ENCODE data around the gene BCL2L15. TPM values are rescaled to one million over a fixed set of nuclear protein-coding genes. Genes with fewer than 3 reads are reported as not detected.

Gene BCL2L15
- total RNA-seq: under 1 TPM in 3 of 4 donors, not detected in 1; 0.15 to 0.93 (median 0.27) TPM

DNA sequence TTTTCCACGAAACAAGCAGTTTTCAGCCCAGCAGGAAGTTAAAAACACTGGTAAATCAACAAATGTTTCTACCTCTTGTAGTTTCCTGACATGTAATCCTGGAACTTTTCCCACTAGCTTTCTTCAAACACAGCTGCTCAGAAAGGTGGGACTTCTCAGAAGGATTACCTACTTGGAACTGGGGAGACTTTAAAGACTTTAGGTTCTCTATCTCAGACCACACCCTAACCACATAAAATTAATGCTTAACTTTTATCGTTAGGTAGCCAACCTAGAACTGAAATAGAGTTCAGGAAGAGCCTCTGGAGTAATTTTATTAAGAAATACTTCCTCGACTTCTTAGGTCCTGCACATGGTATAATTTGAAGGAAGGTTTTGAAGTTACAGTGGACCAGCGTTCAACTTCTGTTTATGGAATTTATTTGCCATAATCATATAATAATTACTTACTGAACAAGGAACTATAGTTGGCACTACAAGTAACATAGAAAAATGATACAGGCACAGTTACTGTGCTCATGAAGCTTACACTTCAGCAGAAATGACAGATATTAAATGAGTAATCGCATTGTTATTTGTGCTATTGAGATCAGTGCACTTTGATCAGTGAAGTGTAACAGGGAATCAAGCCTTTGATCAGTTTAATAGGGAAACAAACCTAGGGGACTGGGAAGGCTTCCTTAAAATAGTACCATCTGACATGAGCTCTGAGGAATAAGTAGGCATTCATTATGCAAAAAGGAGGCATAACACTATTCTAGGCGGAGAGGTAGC is at the start of gene BCL2L15:
TSS of gene BCL2L15 (minus strand) at position 180 of the 774 bp plus-strand sequence. CDS start 206 bp downstream, outside the sequence.
- Histone ChIP-seq H3K36me3 (no peaks in the 10 kb centered on the region), H3K4me3 (no peak within 1 kb of the TSS), H3K27ac (no peak within 1 kb of the TSS), H3K4me1 (no peaks in the 10 kb centered on the region), H3K27me3 (no peaks in the 10 kb centered on the region), H3K9me3 (no peaks in the 10 kb centered on the region)
- WGBS, 2 donors (ENCODE audit: low coverage in 1 of 2): 72 to 76% methylated on average over 6 of the region's 6 CpGs
- no peak for ATAC-seq
- TF ChIP-seq POLR2A (IDR thresholded peaks at IDR 0.05) (no peak), EP300 (IDR thresholded peaks at IDR 0.05) (no peak), POLR2AphosphoS5 (IDR thresholded peaks at IDR 0.05) (no peak)
- TF ChIP-seq, protein P1, sequence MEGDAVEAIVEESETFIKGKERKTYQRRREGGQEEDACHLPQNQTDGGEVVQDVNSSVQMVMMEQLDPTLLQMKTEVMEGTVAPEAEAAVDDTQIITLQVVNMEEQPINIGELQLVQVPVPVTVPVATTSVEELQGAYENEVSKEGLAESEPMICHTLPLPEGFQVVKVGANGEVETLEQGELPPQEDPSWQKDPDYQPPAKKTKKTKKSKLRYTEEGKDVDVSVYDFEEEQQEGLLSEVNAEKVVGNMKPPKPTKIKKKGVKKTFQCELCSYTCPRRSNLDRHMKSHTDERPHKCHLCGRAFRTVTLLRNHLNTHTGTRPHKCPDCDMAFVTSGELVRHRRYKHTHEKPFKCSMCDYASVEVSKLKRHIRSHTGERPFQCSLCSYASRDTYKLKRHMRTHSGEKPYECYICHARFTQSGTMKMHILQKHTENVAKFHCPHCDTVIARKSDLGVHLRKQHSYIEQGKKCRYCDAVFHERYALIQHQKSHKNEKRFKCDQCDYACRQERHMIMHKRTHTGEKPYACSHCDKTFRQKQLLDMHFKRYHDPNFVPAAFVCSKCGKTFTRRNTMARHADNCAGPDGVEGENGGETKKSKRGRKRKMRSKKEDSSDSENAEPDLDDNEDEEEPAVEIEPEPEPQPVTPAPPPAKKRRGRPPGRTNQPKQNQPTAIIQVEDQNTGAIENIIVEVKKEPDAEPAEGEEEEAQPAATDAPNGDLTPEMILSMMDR (IDR thresholded peaks at IDR 0.05): no peak

DNA sequence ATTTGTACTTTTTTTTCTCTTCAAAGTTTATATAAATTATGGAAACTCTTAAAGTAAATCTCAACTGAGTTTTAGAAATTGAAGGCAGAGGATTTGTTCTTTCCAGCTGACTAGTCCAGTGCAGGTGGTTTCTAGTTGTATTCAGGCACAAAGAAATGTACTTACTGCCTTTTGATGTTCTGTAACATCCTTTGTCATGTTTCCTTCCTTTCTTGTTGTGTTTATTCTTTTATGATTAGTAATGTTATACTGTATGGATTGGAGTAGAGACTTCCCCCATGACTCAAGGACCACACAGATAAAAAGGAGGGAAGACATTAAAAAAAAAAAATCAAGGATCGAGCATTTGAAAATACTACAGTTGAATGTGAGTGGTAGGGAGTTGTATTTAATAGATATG is 49.8 kb upstream of the BCL2L15 start:
- TF ChIP-seq, protein P1 (IDR thresholded peaks at IDR 0.05): no peak
- TF ChIP-seq POLR2A (IDR thresholded peaks at IDR 0.05): no peak
- TF ChIP-seq POLR2AphosphoS5 (IDR thresholded peaks at IDR 0.05): no peak
- no peak for TF ChIP-seq EP300 (IDR thresholded peaks at IDR 0.05)
- WGBS, 2 donors (ENCODE audit: low coverage in 1 of 2): 42 to 50% methylated on average over 1 of the region's 1 CpG
- no peak overlapping the region for H3K27ac ChIP-seq
- no peaks in the 10 kb centered on the region for H3K27me3 ChIP-seq
- H3K4me1 ChIP-seq: peaks cover 0 to 79% (median 22%) of the 10 kb centered on the region in 3 donors
- H3K9me3 ChIP-seq: no peaks in the 10 kb centered on the region
- no peak for ATAC-seq
- H3K4me3 ChIP-seq: no peak overlapping the region
- peaks cover 0 to 20% of the 10 kb centered on the region in 2 donors for H3K36me3 ChIP-seq

- H3K27me3 ChIP-seq: no peaks in the 10 kb centered on the region
- WGBS, 2 donors (ENCODE audit: low coverage in 1 of 2): 91 to 100% methylated on average over 1 of the region's 1 CpG
- no peak for ATAC-seq
- H3K4me1 ChIP-seq: peaks cover 0 to 88% (median 29%) of the 10 kb centered on the region in 3 donors
- no peaks in the 10 kb centered on the region for H3K9me3 ChIP-seq
- H3K36me3 ChIP-seq: peaks cover 0 to 8% of the 10 kb centered on the region in 2 donors
- no peak overlapping the region for H3K27ac ChIP-seq
- H3K4me3 ChIP-seq: no peak overlapping the region
- TF ChIP-seq POLR2AphosphoS5 (IDR thresholded peaks at IDR 0.05) (no peak), POLR2A (IDR thresholded peaks at IDR 0.05) (no peak), EP300 (IDR thresholded peaks at IDR 0.05) (no peak)
- TF ChIP-seq, protein P1 (IDR thresholded peaks at IDR 0.05): no peak
These were observed 48.6 kb upstream of the BCL2L15 start for GRCh38 chr1:113935970-113936369.

- WGBS, 2 donors (ENCODE audit: low coverage in 1 of 2): 100% methylated on average over 1 of the region's 1 CpG
- no peaks in the 10 kb centered on the region for H3K36me3 ChIP-seq
- H3K9me3 ChIP-seq: no peaks in the 10 kb centered on the region
- no peaks in the 10 kb centered on the region for H3K27me3 ChIP-seq
- TF ChIP-seq POLR2A (IDR thresholded peaks at IDR 0.05): no peak
- no peak for TF ChIP-seq EP300 (IDR thresholded peaks at IDR 0.05)
- TF ChIP-seq, protein P1 (IDR thresholded peaks at IDR 0.05): no peak
- no peak for TF ChIP-seq POLR2AphosphoS5 (IDR thresholded peaks at IDR 0.05)
- no peak overlapping the region for H3K4me3 ChIP-seq
- no peak overlapping the region for H3K27ac ChIP-seq
- no peak for ATAC-seq
- peaks cover 0 to 85% (median 29%) of the 10 kb centered on the region in 3 donors for H3K4me1 ChIP-seq
These were observed 47.8 kb upstream of the BCL2L15 start for GRCh38 chr1:113935176-113935575.
